ENCODE measurements around the gene CD200. TPM values are rescaled to one million over a fixed set of nuclear protein-coding genes. Genes with fewer than 3 reads are reported as not detected.

Gene CD200
- total RNA-seq, 1 donor from 2014 or later = 67.0 TPM

DNA sequence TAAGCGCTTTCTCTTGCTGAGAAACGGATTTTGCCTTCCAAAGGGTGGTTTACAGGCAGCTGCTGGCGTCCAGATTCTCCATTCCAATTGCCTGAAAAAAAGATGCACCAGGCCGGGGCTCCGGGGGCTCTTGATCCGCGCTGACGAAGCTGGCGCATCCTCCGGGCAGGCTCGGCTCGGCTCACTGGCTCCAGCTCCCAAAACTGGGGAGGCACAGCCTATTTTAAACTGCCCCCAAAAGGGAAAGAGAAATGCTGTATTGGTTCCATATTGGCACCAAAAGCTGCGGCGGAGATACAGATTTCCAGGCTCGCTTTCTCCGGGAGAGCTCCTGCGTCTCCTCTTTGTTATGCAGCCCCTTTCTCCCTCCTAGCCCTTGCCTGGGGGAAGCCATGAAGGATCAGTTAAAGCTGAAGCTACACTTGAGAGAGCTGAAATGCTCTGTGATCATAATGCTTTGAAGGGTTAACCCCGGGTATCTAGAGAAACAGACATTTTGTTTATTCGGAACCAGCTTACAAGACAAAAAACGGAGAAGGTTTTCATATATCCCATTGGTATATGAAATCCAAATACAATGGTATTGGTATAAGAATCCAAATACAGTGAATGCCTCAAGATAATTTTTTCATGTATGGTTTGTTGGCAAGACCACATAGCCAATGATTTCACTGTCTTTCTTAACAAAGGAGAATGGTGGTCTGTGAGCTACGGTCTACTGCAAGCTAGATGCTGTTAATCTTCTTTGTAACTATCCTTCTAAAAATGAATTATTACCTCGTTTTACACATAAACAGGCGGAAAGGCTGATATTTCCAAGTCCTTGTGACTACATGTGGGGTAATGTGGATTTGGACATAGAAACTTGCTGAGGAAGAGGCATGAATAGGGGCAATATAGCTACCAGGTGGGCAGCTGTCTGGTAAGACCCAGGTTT is 693 bp downstream of the CD200 start:
- peaks cover 18% of the 10 kb centered on the region for H3K36me3 Mint-ChIP-seq (ENCODE audit: low read depth)
- DNase-seq (ENCODE audit: low read depth, low spot score) = peak; percentile 40
- H3K27ac Mint-ChIP-seq (ENCODE audit: unreplicated experiment) = peak overlapping the region; percentile 96
- H3K4me3 Mint-ChIP-seq = peak overlapping the region; percentile 92
- H3K9me3 Mint-ChIP-seq = no peaks in the 10 kb centered on the region
- H3K4me1 Mint-ChIP-seq = peaks cover 49% of the 10 kb centered on the region
- TF ChIP-seq, protein P1, sequence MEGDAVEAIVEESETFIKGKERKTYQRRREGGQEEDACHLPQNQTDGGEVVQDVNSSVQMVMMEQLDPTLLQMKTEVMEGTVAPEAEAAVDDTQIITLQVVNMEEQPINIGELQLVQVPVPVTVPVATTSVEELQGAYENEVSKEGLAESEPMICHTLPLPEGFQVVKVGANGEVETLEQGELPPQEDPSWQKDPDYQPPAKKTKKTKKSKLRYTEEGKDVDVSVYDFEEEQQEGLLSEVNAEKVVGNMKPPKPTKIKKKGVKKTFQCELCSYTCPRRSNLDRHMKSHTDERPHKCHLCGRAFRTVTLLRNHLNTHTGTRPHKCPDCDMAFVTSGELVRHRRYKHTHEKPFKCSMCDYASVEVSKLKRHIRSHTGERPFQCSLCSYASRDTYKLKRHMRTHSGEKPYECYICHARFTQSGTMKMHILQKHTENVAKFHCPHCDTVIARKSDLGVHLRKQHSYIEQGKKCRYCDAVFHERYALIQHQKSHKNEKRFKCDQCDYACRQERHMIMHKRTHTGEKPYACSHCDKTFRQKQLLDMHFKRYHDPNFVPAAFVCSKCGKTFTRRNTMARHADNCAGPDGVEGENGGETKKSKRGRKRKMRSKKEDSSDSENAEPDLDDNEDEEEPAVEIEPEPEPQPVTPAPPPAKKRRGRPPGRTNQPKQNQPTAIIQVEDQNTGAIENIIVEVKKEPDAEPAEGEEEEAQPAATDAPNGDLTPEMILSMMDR (conservative IDR thresholded peaks at IDR 0.05) = no peak
- H3K27me3 Mint-ChIP-seq (ENCODE audit: low read depth) = no peaks in the 10 kb centered on the region

- H3K4me3 Mint-ChIP-seq = peak overlapping the region; percentile 92
- H3K27ac Mint-ChIP-seq (ENCODE audit: unreplicated experiment) = peak overlapping the region; percentile 96
- no peaks in the 10 kb centered on the region for H3K9me3 Mint-ChIP-seq
- peaks cover 24% of the 10 kb centered on the region for H3K36me3 Mint-ChIP-seq (ENCODE audit: low read depth)
- TF ChIP-seq, protein P1 (conservative IDR thresholded peaks at IDR 0.05) = no peak
- H3K27me3 Mint-ChIP-seq (ENCODE audit: low read depth) = no peaks in the 10 kb centered on the region
- no peak for DNase-seq (ENCODE audit: low read depth, low spot score)
- H3K4me1 Mint-ChIP-seq = peaks cover 62% of the 10 kb centered on the region
Observed at GRCh38 chr3:112334691-112335433, 1.9 kb downstream of the CD200 start.

DNA sequence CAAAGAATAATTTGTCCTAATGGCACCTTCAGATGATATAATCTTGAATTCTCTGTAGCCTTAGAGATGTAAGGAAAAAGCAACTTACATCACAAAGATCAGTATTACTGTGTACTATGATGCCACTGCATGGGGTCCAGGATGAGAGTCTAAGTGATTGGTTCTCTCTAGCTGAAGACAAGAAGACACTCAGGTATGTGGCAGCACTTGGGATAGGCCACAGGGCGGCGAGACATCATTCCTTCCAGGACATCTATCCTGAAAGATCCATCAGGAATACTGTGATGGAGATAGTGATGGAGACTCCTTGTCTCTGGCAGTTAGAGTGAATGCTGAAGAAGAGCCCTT is 2.5 kb downstream of the CD200 start:
- Mint-ChIP-seq H3K36me3 (ENCODE audit: low read depth) (peaks cover 26% of the 10 kb centered on the region), H3K9me3 (no peaks in the 10 kb centered on the region), H3K4me1 (peaks cover 67% of the 10 kb centered on the region), H3K27me3 (ENCODE audit: low read depth) (no peaks in the 10 kb centered on the region), H3K27ac (ENCODE audit: unreplicated experiment) (peak overlapping the region; percentile 96), H3K4me3 (peak overlapping the region; percentile 92)
- TF ChIP-seq, protein P1 (conservative IDR thresholded peaks at IDR 0.05) = no peak
- no peak for DNase-seq (ENCODE audit: low read depth, low spot score)

GRCh38 chr3:112338021-112338726 is 5.2 kb downstream of the CD200 start:
- no peak for DNase-seq (ENCODE audit: low read depth, low spot score)
- H3K9me3 Mint-ChIP-seq = peaks cover 5% of the 10 kb centered on the region
- H3K4me3 Mint-ChIP-seq = peak overlapping the region; percentile 42
- H3K27me3 Mint-ChIP-seq (ENCODE audit: low read depth) = no peaks in the 10 kb centered on the region
- no peak overlapping the region for H3K27ac Mint-ChIP-seq (ENCODE audit: unreplicated experiment)
- H3K36me3 Mint-ChIP-seq (ENCODE audit: low read depth) = peaks cover 45% of the 10 kb centered on the region
- H3K4me1 Mint-ChIP-seq = peaks cover 76% of the 10 kb centered on the region
- TF ChIP-seq, protein P1 (conservative IDR thresholded peaks at IDR 0.05) = no peak

DNA sequence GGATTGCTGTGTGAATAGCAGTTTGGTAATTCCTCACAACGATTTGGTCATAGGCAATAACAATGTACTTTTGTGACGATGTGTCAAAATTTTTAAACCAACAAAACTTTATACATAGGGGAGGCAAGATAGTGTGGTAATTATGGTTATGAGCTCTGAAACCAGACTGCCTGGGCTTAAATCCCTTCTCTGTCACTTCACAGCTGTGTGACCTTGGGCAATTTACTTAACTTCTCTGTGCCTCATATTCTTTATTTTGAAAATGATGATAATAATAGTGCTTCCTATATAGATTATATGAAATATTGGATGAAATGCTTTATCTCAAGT is 5.7 kb downstream of the CD200 start:
- H3K4me3 Mint-ChIP-seq = peak overlapping the region; percentile 42
- peaks cover 5% of the 10 kb centered on the region for H3K9me3 Mint-ChIP-seq
- no peak for DNase-seq (ENCODE audit: low read depth, low spot score)
- H3K27ac Mint-ChIP-seq (ENCODE audit: unreplicated experiment) = no peak overlapping the region
- H3K36me3 Mint-ChIP-seq (ENCODE audit: low read depth) = peaks cover 46% of the 10 kb centered on the region
- TF ChIP-seq, protein P1 (conservative IDR thresholded peaks at IDR 0.05) = no peak
- no peaks in the 10 kb centered on the region for H3K27me3 Mint-ChIP-seq (ENCODE audit: low read depth)
- H3K4me1 Mint-ChIP-seq = peaks cover 76% of the 10 kb centered on the region
